H1 (cell line): ENCODE results near the gene MRPL36. TPM values are rescaled to one million over a fixed set of nuclear protein-coding genes. Genes with fewer than 3 reads are reported as not detected.

ENCODE experiments used
- CTCF ChIA-PET: fragments of 300-600 bp; sonication (Branson Sonifier 250); formaldehyde crosslinking; loops from one replicate; lab custom pipeline; 2021; ENCODE audit not compliant: partially characterized antibody; lab: Charles Lee
- POLR2A ChIA-PET: fragments of 300-600 bp; sonication (Branson Sonifier 250); formaldehyde crosslinking; loops from one replicate; lab custom pipeline; 2021; ENCODE audit warnings: inconsistent platforms; ENCODE audit not compliant: partially characterized antibody; lab: Charles Lee
- DNase-seq, 2 experiments: peaks; one replicate each; pipeline versions ENCODE4 v3.0.0 to v3.0.0-alpha.2; 2010 to 2022; ENCODE audit warnings: low spot score in 2 of 2, low read depth in 1 of 2, mixed read lengths in 1 of 2
- FAIRE-seq: peaks from 2 replicates; lab custom pipeline; 2011; peaks lifted over from hg19 to GRCh38; lab: Jason Lieb, UNC
- H2AFZ ChIP-seq: 2 replicates; pipeline ENCODE4 v1.8.1; 2012; ENCODE audit warnings: low read length, inconsistent platforms
- H2AK5ac ChIP-seq: 2 replicates; pipeline ENCODE4 v1.6.1; 2013; ENCODE audit warnings: low read depth, low read length
- H2BK120ac ChIP-seq: replicated peaks from 2 replicates; pipeline ENCODE3; 2013; ENCODE audit warnings: low read depth, low read length, inconsistent platforms
- H2BK12ac ChIP-seq: 2 replicates; pipeline ENCODE4 v1.6.1; 2013; ENCODE audit warnings: low read depth, low read length
- H2BK15ac ChIP-seq: 2 replicates; pipeline ENCODE4 v1.6.1; 2013; ENCODE audit warnings: low read length
- H2BK20ac ChIP-seq: 2 replicates; pipeline ENCODE4 v1.6.1; 2013; ENCODE audit warnings: low read length
- H2BK5ac ChIP-seq: 2 replicates; pipeline ENCODE4 v1.6.1; 2013; ENCODE audit warnings: low read depth, low read length
- H3K14ac ChIP-seq: 2 replicates; pipeline ENCODE4 v1.6.1; 2013; ENCODE audit warnings: inconsistent platforms; ENCODE audit not compliant: insufficient read length
- H3K18ac ChIP-seq: 2 replicates; pipeline ENCODE4 v1.6.1; 2013; ENCODE audit warnings: low read length; ENCODE audit errors: extremely low read depth
- H3K23ac ChIP-seq: 2 replicates; pipeline ENCODE4 v1.6.1; 2013; ENCODE audit warnings: inconsistent platforms; ENCODE audit not compliant: insufficient read length
- H3K23me2 ChIP-seq: 2 replicates; pipeline ENCODE4 v1.6.1; 2013; ENCODE audit warnings: low read depth, low read length
- H3K27ac ChIP-seq: 2 replicates; pipeline ENCODE4 v1.6.1; 2011; ENCODE audit warnings: low read depth, low read length, inconsistent platforms
- H3K27me3 ChIP-seq, 4 experiments: replicated peaks in 1 of 4; 1 replicate in 1 of 4; 2 replicates in 3 of 4; pipeline versions ENCODE4 v1.6.1 to v1.8.1; 2011 to 2013; ENCODE audit warnings: low read length in 3 of 4, mild to moderate bottlenecking in 3 of 4, inconsistent platforms in 2 of 4, mixed read lengths in 2 of 4, moderate library complexity in 1 of 4; ENCODE audit not compliant: control insufficient read depth in 3 of 4, insufficient read depth in 3 of 4; ENCODE audit errors: extremely low read depth in 1 of 4
- H3K36me3 ChIP-seq, 4 experiments: 2 replicates each; pipeline versions ENCODE4 v1.6.1 to v1.8.1; 2011 to 2013; ENCODE audit warnings: mild to moderate bottlenecking in 4 of 4, low read length in 3 of 4, moderate library complexity in 2 of 4, control low read depth in 1 of 4, inconsistent platforms in 1 of 4; ENCODE audit not compliant: insufficient read depth in 4 of 4, control insufficient read depth in 2 of 4
- H3K4ac ChIP-seq: replicated peaks from 2 replicates; pipeline ENCODE3; 2013; ENCODE audit warnings: low read length, low read depth, mixed read lengths, inconsistent platforms; ENCODE audit not compliant: insufficient read length
- H3K4me1 ChIP-seq, 4 experiments: replicated peaks in 1 of 4; 1 replicate in 1 of 4; 2 replicates in 3 of 4; pipeline versions ENCODE4 v1.6.1 to v1.8.1; 2011 to 2013; ENCODE audit warnings: low read length in 3 of 4, inconsistent platforms in 2 of 4, mixed read lengths in 1 of 4; ENCODE audit not compliant: insufficient read depth in 4 of 4, control insufficient read depth in 3 of 4
- H3K4me2 ChIP-seq, 2 experiments: 2 replicates each; pipeline versions ENCODE4 v1.6.1 to v1.8.1; 2011 to 2013; ENCODE audit warnings: low read depth in 2 of 2, low read length in 2 of 2, control low read depth in 1 of 2, inconsistent platforms in 1 of 2, mild to moderate bottlenecking in 1 of 2; ENCODE audit not compliant: insufficient read depth in 1 of 2
- H3K4me3 ChIP-seq, 4 experiments: fragments of 200-600, 300-600 bp in 1 of 4; sonication (generic), shearing (Covaris generic), sonication (Bioruptor Twin) in 1 of 4; 2 replicates each; pipeline versions ENCODE4 v1.5.1 to v1.8.1; 2011 to 2016; ENCODE audit warnings: low read length in 4 of 4, low read depth in 3 of 4, control low read depth in 2 of 4, inconsistent platforms in 2 of 4, mild to moderate bottlenecking in 2 of 4, mixed read lengths in 1 of 4, moderate library complexity in 1 of 4; ENCODE audit not compliant: insufficient read depth in 2 of 4; ENCODE audit errors: extremely low read depth in 1 of 4
- H3K56ac ChIP-seq: replicated peaks from 2 replicates; pipeline ENCODE3; 2013; ENCODE audit warnings: low read depth, mild to moderate bottlenecking, mixed read lengths, low read length, inconsistent platforms; ENCODE audit not compliant: insufficient read length
- H3K79me1 ChIP-seq: 2 replicates; pipeline ENCODE4 v1.6.1; 2013; ENCODE audit warnings: low read depth, low read length, control low read depth
- H3K79me2 ChIP-seq, 2 experiments: 2 replicates each; pipeline versions ENCODE4 v1.6.1 to v1.8.1; 2012 to 2013; ENCODE audit warnings: low read length in 2 of 2, mild to moderate bottlenecking in 2 of 2, inconsistent platforms in 1 of 2; ENCODE audit not compliant: insufficient read depth in 2 of 2, control insufficient read depth in 1 of 2
- H3K9ac ChIP-seq, 4 experiments: replicated peaks in 1 of 4; 1 replicate in 1 of 4; 2 replicates in 3 of 4; pipeline versions ENCODE4 v1.6.1 to v1.8.1; 2011 to 2013; ENCODE audit warnings: low read depth in 3 of 4, low read length in 3 of 4, control low read depth in 2 of 4, mild to moderate bottlenecking in 2 of 4, moderate library complexity in 2 of 4, inconsistent platforms in 1 of 4; ENCODE audit errors: extremely low read depth in 1 of 4
- H3K9me3 ChIP-seq, 2 experiments: 2 replicates each; pipeline versions ENCODE4 v1.6.1 to v1.8.1; 2012 to 2013; ENCODE audit warnings: mild to moderate bottlenecking in 2 of 2, moderate library complexity in 2 of 2, control low read depth in 1 of 2, inconsistent platforms in 1 of 2, low read depth in 1 of 2, low read length in 1 of 2, mixed read lengths in 1 of 2; ENCODE audit not compliant: insufficient read depth in 2 of 2
- H4K20me1 ChIP-seq, 2 experiments: replicated peaks in 1 of 2; 2 replicates each; pipeline versions ENCODE3 to v1.8.1; 2011 to 2013; ENCODE audit warnings: inconsistent platforms in 2 of 2, low read length in 2 of 2, mild to moderate bottlenecking in 1 of 2; ENCODE audit not compliant: insufficient read depth in 2 of 2, control insufficient read depth in 1 of 2
- H4K5ac ChIP-seq: 2 replicates; pipeline ENCODE4 v1.6.1; 2013; ENCODE audit warnings: low read length, low read depth, mixed read lengths, inconsistent platforms; ENCODE audit not compliant: insufficient read length
- H4K8ac ChIP-seq: 2 replicates; pipeline ENCODE4 v1.8.0; 2013; ENCODE audit warnings: mild to moderate bottlenecking, moderate library complexity, low read length, inconsistent platforms; ENCODE audit not compliant: insufficient read depth; ENCODE audit errors: extremely low read depth
- H4K91ac ChIP-seq: replicated peaks from 2 replicates; pipeline ENCODE3; 2013; ENCODE audit warnings: low read length, mixed read lengths, inconsistent platforms; ENCODE audit not compliant: insufficient read length
- ASH2L ChIP-seq: fragments of 200-600, 300-600 bp; sonication (generic); IDR thresholded peaks from one replicate; pipeline ENCODE4 v1.7.1; 2017; ENCODE audit warnings: low read length
- CBX8 ChIP-seq: fragments of 300-800, 300-1000 bp; sonication (generic); IDR thresholded peaks from 2 replicates; pipeline ENCODE4 v1.7.1; 2016; ENCODE audit warnings: low read depth, low read length, borderline replicate concordance
- CHD2 ChIP-seq: IDR thresholded peaks from 2 replicates; pipeline ENCODE4 v1.6.1; 2012; ENCODE audit warnings: low read length, improper control_type of control experiment
- CREB1 ChIP-seq: IDR thresholded peaks from 2 replicates; pipeline ENCODE4 v1.6.1; 2012; ENCODE audit warnings: inconsistent platforms
- RXRA ChIP-seq: IDR thresholded peaks from 2 replicates; pipeline ENCODE4 v1.6.1; 2011; ENCODE audit warnings: low read depth, mild to moderate bottlenecking, low read length, moderate library complexity; ENCODE audit not compliant: insufficient read depth
- SIX5 ChIP-seq: IDR thresholded peaks from 2 replicates; pipeline ENCODE4 v1.6.1; 2011; ENCODE audit warnings: mild to moderate bottlenecking, low read depth, low read length
- TCF12 ChIP-seq: IDR thresholded peaks from 2 replicates; pipeline ENCODE4 v1.6.1; 2011; ENCODE audit warnings: low read depth, mild to moderate bottlenecking, low read length
- YY1 ChIP-seq: IDR thresholded peaks from 2 replicates; pipeline ENCODE4 v1.6.1; 2011; ENCODE audit warnings: low read depth, mild to moderate bottlenecking, low read length
- WGBS, 2 experiments: shearing (Covaris generic) in 1 of 2; methylation state at CpG; one replicate each; pipeline versions ENCODE4 v1.1.6 to v1.1.7; 2013 to 2015; ENCODE audit warnings: low lambda C conversion rate in 2 of 2, mixed read lengths in 2 of 2, inconsistent platforms in 1 of 2, low coverage in 1 of 2, missing lambda C conversion rate in 1 of 2; ENCODE audit not compliant: insufficient replicate concordance in 2 of 2, insufficient coverage in 1 of 2, insufficient read length in 1 of 2; ENCODE audit errors: extremely low coverage in 1 of 2, missing lambda C conversion rate in 1 of 2; 5-methylcytosine and 5-hydroxymethylcytosine counted together
- polyA plus RNA-seq, 7 experiments: library from polyadenylated mRNA; depleted of rRNA in 3 of 7; stranded (reverse) in 5 of 7; unstranded in 2 of 7; fragments of >200 nt in 5 of 7; fragments of 200-250 nt in 2 of 7; gene quantifications; 1 replicate in 5 of 7; 2 replicates in 1 of 7; 4 replicates in 1 of 7; pipeline versions ENCODE4 v1.2.1 to v1.2.3, GENCODE V29; 2011 to 2013; ENCODE audit warnings: missing spikeins in 2 of 7, mixed read lengths in 2 of 7
- total RNA-seq: library from RNA; stranded (reverse); fragmentation: NEBNext Ultra II Directional; extraction: Animal tissue kit (Norgen Biotek cat#: 25700); gene quantifications from 2 replicates; pipeline ENCODE4 v1.2.1, GENCODE V29; 2021
- TF ChIP-seq, protein P1 (sequence below): IDR thresholded peaks from 2 replicates; pipeline ENCODE4 v1.6.1; 2011; ENCODE audit warnings: low read length, improper control_type of control experiment
- TF ChIP-seq, protein P2 (sequence below): IDR thresholded peaks from 2 replicates; pipeline ENCODE4 v1.6.1; 2012; ENCODE audit warnings: low read length, inconsistent platforms
- TF ChIP-seq, protein P3 (sequence below): IDR thresholded peaks from 2 replicates; pipeline ENCODE4 v1.6.1; 2012; ENCODE audit warnings: inconsistent platforms

The MRPL36 gene
- total and polyA plus RNA-seq, 2 of the 8 experiments (the other 6 are each of a cell fraction or from before 2014, with no cell fraction given), result 56.3 to 81.5 TPM

DNA sequence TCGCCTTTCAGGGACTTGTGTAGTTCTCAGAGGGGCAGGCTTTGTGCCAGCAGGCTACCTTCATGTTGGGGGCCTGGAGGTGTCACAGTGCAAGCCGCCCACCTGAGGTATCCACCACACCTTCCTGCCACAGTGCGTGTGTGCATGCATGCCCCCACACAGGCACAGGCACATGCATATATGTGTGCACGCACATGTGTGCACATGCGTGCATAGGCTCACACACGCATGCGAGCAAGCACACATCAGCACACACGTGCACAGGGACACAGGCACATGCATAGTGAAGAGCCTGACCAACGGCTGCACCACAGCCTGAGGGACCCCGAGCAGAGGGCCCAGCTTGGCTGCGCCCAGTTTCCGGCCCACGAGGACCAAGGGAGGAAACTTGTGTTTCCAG, 46.9 kb upstream of the MRPL36 start:
- Histone ChIP-seq H2BK20ac (no peak overlapping the region), H3K56ac (no peak overlapping the region), H3K14ac (no peak overlapping the region), H3K79me1 (no peaks in the 10 kb centered on the region), H3K4me1 (peaks cover 0 to 11% (median 5%) of the 10 kb centered on the region in 4 experiments; a peak in 5 of 7 replicates), H3K9me3 (no peaks in the 10 kb centered on the region), H2BK5ac (no peak overlapping the region), H3K27ac (no peak overlapping the region), H3K9ac (no peak overlapping the region), H3K4me3 (no peak overlapping the region), H4K5ac (no peak overlapping the region), H3K36me3 (no peaks in the 10 kb centered on the region), H2BK15ac (0 out of 2 replicates have a peak overlapping the region, but pooled peaks have one; percentile 61), H3K23me2 (peaks cover 4% of the 10 kb centered on the region; the same call in 1 of the 2 replicates), H3K4ac (no peak overlapping the region), H2BK120ac (no peak overlapping the region), H3K18ac (no peak overlapping the region), H4K8ac (peak overlapping the region; percentile 42), H4K20me1 (peaks cover 0 to 2% of the 10 kb centered on the region in 2 experiments), H3K27me3 (peaks cover 5 to 40% (median 28%) of the 10 kb centered on the region in 4 experiments), H3K23ac (no peak overlapping the region), H2AFZ (no peak overlapping the region), H2AK5ac (no peak overlapping the region), H3K4me2 (no peak overlapping the region), H3K79me2 (no peaks in the 10 kb centered on the region), H4K91ac (no peak overlapping the region), H2BK12ac (no peak overlapping the region)
- no peak for DNase-seq
- POLR2A ChIA-PET, result no interaction called here
- CTCF ChIA-PET, result interaction anchor here (0.6 to 1.2 kb wide), 2 partner anchors 14 to 15 kb away, joined by 3 read pairs; no protein-coding TSS in a partner anchor
- WGBS, 2 experiments, result 90% methylated on average over 13 of the region's 13 CpGs; no CpG with 5 or more reads in 1 of the 2 experiments
- FAIRE-seq, result no peak
- TF ChIP-seq SIX5 (no peak), CHD2 (no peak), ASH2L (no peak), YY1 (no peak), RXRA (no peak), CREB1 (no peak), CBX8 (no peak), TCF12 (no peak)
- TF ChIP-seq, protein P1, sequence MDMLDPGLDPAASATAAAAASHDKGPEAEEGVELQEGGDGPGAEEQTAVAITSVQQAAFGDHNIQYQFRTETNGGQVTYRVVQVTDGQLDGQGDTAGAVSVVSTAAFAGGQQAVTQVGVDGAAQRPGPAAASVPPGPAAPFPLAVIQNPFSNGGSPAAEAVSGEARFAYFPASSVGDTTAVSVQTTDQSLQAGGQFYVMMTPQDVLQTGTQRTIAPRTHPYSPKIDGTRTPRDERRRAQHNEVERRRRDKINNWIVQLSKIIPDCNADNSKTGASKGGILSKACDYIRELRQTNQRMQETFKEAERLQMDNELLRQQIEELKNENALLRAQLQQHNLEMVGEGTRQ, result no peak
- TF ChIP-seq, protein P2, sequence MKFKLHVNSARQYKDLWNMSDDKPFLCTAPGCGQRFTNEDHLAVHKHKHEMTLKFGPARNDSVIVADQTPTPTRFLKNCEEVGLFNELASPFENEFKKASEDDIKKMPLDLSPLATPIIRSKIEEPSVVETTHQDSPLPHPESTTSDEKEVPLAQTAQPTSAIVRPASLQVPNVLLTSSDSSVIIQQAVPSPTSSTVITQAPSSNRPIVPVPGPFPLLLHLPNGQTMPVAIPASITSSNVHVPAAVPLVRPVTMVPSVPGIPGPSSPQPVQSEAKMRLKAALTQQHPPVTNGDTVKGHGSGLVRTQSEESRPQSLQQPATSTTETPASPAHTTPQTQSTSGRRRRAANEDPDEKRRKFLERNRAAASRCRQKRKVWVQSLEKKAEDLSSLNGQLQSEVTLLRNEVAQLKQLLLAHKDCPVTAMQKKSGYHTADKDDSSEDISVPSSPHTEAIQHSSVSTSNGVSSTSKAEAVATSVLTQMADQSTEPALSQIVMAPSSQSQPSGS, result no peak
- TF ChIP-seq, protein P3, sequence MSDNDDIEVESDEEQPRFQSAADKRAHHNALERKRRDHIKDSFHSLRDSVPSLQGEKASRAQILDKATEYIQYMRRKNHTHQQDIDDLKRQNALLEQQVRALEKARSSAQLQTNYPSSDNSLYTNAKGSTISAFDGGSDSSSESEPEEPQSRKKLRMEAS, result no peak
